SK-N-SH (cell line): Measurements from ENCODE around the gene LAMA4. TPM values are rescaled to one million over a fixed set of nuclear protein-coding genes. Genes with fewer than 3 reads are reported as not detected.

ENCODE experiments used
- CTCF ChIA-PET: fragments of 300-600, 350-600 bp; formaldehyde crosslinking; extraction: SDS; loops from one replicate; lab custom pipeline; 2021; lab: Yijun Ruan, JAX
- POLR2A ChIA-PET: fragments of 350-600 bp; sonication (Branson Sonifier 250); formaldehyde crosslinking; extraction: SDS; loops from one replicate; lab custom pipeline; 2020; ENCODE audit warnings: antibody characterized with exemption, inconsistent platforms; lab: Yijun Ruan, JAX
- DNase-seq: peaks from one replicate; pipeline ENCODE4 v3.0.0; 2012
- H2AFZ ChIP-seq: fragments of 200-600 bp; sonication (generic); 2 replicates; pipeline ENCODE4 v1.8.1; 2016; ENCODE audit warnings: antibody characterized with exemption, mild to moderate bottlenecking, low read depth
- H3F3A ChIP-seq: fragments of 200-600 bp; sonication (generic); replicated peaks from 2 replicates; pipeline ENCODE3; 2016; ENCODE audit warnings: antibody characterized with exemption, mild to moderate bottlenecking; ENCODE audit not compliant: insufficient read depth
- H3K27ac ChIP-seq, 2 experiments: fragments of 200-500 bp in 1 of 2; fragments of 200-600 bp in 1 of 2; sonication (Bioruptor generic) in 1 of 2; sonication (generic), shearing (Covaris generic) in 1 of 2; 2 replicates each; pipeline versions ENCODE4 v1.5.1 to v1.6.1; 2014 to 2016; ENCODE audit warnings: low read depth in 2 of 2, inconsistent platforms in 1 of 2, low read length in 1 of 2, mild to moderate bottlenecking in 1 of 2, mixed read lengths in 1 of 2
- H3K27me3 ChIP-seq: fragments of 200-600 bp; sonication (generic), shearing (Covaris generic); 2 replicates; pipeline ENCODE4 v1.6.1; 2016; ENCODE audit warnings: mixed run types; ENCODE audit not compliant: insufficient read depth
- H3K36me3 ChIP-seq, 2 experiments: fragments of 200-500 bp in 1 of 2; fragments of 200-600 bp in 1 of 2; sonication (Bioruptor generic) in 1 of 2; sonication (generic) in 1 of 2; replicated peaks in 1 of 2; 2 replicates each; pipeline versions ENCODE3 to v1.5.1; 2014 to 2016; ENCODE audit warnings: low read length in 1 of 2, mild to moderate bottlenecking in 1 of 2; ENCODE audit not compliant: insufficient read depth in 2 of 2, control insufficient read depth in 1 of 2
- H3K4me1 ChIP-seq, 2 experiments: fragments of 200-500 bp in 1 of 2; fragments of 200-600 bp in 1 of 2; sonication (Bioruptor generic) in 1 of 2; sonication (generic), shearing (Covaris generic) in 1 of 2; 2 replicates each; pipeline versions ENCODE4 v1.5.1 to v1.6.1; 2014 to 2016; ENCODE audit warnings: low read depth in 1 of 2, low read length in 1 of 2, mixed run types in 1 of 2; ENCODE audit not compliant: insufficient read depth in 2 of 2, control insufficient read depth in 1 of 2
- H3K4me2 ChIP-seq: fragments of 200-600 bp; sonication (generic), shearing (Covaris generic); 2 replicates; pipeline ENCODE4 v1.6.1; 2017; ENCODE audit warnings: mixed run types
- H3K4me3 ChIP-seq, 2 experiments: fragments of 200-500 bp in 1 of 2; fragments of 200-600 bp in 1 of 2; sonication (Bioruptor generic) in 1 of 2; sonication (generic), shearing (Covaris generic) in 1 of 2; 2 replicates each; pipeline versions ENCODE4 v1.5.1 to v1.8.1; 2014 to 2016; ENCODE audit warnings: low read depth in 2 of 2, inconsistent platforms in 1 of 2, low read length in 1 of 2, mild to moderate bottlenecking in 1 of 2, mixed read lengths in 1 of 2, moderate library complexity in 1 of 2
- H3K79me2 ChIP-seq: fragments of 200-600 bp; sonication (generic); 2 replicates; pipeline ENCODE4 v1.8.1; 2017; ENCODE audit warnings: mild to moderate bottlenecking; ENCODE audit not compliant: insufficient read depth
- H3K9ac ChIP-seq: fragments of 200-600 bp; sonication (generic); 2 replicates; pipeline ENCODE4 v1.6.1; 2017; ENCODE audit warnings: mixed run types
- H3K9me2 ChIP-seq: fragments of 200-600 bp; sonication (generic); 2 replicates; pipeline ENCODE4 v1.6.1; 2017; ENCODE audit warnings: mixed run types
- H3K9me3 ChIP-seq: fragments of 200-600 bp; sonication (generic); 2 replicates; pipeline ENCODE4 v1.6.1; 2017; ENCODE audit warnings: mixed run types, mild to moderate bottlenecking, moderate library complexity
- H4K20me1 ChIP-seq: fragments of 200-600 bp; sonication (generic); 2 replicates; pipeline ENCODE4 v1.6.1; 2017; ENCODE audit warnings: mild to moderate bottlenecking, mixed run types; ENCODE audit not compliant: insufficient read depth
- JUND ChIP-seq: IDR thresholded peaks from 2 replicates; pipeline ENCODE4 v1.4.0; 2012
- MEF2A ChIP-seq: IDR thresholded peaks from 2 replicates; pipeline ENCODE4 v1.4.0; 2012; ENCODE audit warnings: low read depth, borderline replicate concordance
- MXI1 ChIP-seq: IDR thresholded peaks from 2 replicates; pipeline ENCODE4 v1.6.1; 2012; ENCODE audit warnings: mild to moderate bottlenecking, low read depth, low read length, improper control_type of control experiment
- NFIC ChIP-seq: IDR thresholded peaks from 2 replicates; pipeline ENCODE4 v1.4.0; 2012; ENCODE audit warnings: borderline replicate concordance
- NRF1 ChIP-seq: IDR thresholded peaks from 2 replicates; pipeline ENCODE4 v1.6.1; 2012; ENCODE audit warnings: low read depth, mild to moderate bottlenecking, low read length
- PBX3 ChIP-seq: IDR thresholded peaks from 2 replicates; pipeline ENCODE4; 2012
- RFX5 ChIP-seq: IDR thresholded peaks from 2 replicates; pipeline ENCODE4 v1.6.1; 2012; ENCODE audit warnings: mild to moderate bottlenecking, improper control_type of control experiment, low read length
- TAF1 ChIP-seq: IDR thresholded peaks from 2 replicates; pipeline ENCODE4 v1.6.1; 2012; ENCODE audit warnings: low read depth, mild to moderate bottlenecking, low read length, moderate library complexity, borderline replicate concordance
- TCF12 ChIP-seq: IDR thresholded peaks from 2 replicates; pipeline ENCODE4 v1.4.0; 2012
- TEAD4 ChIP-seq: IDR thresholded peaks from 2 replicates; pipeline ENCODE4 v1.4.0; 2012; ENCODE audit warnings: mild to moderate bottlenecking, borderline replicate concordance; ENCODE audit not compliant: insufficient read depth
- ZBTB33 ChIP-seq: IDR thresholded peaks from 2 replicates; pipeline ENCODE4 v1.4.0; 2012; ENCODE audit warnings: low read depth, borderline replicate concordance
- WGBS: methylation state at CpG from one replicate; pipeline ENCODE4 v1.1.6; 2017; ENCODE audit warnings: low lambda C conversion rate; 5-methylcytosine and 5-hydroxymethylcytosine counted together
- polyA plus RNA-seq, 3 experiments: library from polyadenylated mRNA; depleted of rRNA; stranded (reverse); fragments of >200 nt; gene quantifications; 2 replicates each; pipeline ENCODE4 v1.2.3, GENCODE V29; 2012

Gene LAMA4
- polyA plus RNA-seq, 1 of the 3 experiments (the other 2 are of a cell fraction): 9.4 TPM

- H3K4me3 ChIP-seq: no peak overlapping the region
- H3K4me1 ChIP-seq: peaks cover 5 to 24% of the 10 kb centered on the region in 2 experiments
- TF ChIP-seq JUND: no peak
- TF ChIP-seq TAF1: no peak
- TF ChIP-seq MXI1: no peak
- no peak for TF ChIP-seq NFIC
- TF ChIP-seq NRF1: no peak
- TF ChIP-seq, all 33 proteins: peak for 0
- Histone ChIP-seq H2AFZ (no peak overlapping the region), H3K79me2 (no peaks in the 10 kb centered on the region), H3K9me3 (no peaks in the 10 kb centered on the region), H3K27me3 (no peaks in the 10 kb centered on the region), H3K36me3 (no peaks in the 10 kb centered on the region), H3K9ac (no peak overlapping the region), H3F3A (peaks cover 16% of the 10 kb centered on the region), H3K4me2 (no peak overlapping the region), H3K27ac (no peak overlapping the region), H4K20me1 (no peaks in the 10 kb centered on the region), H3K9me2 (no peaks in the 10 kb centered on the region)
- DNase-seq: no peak
- ChIA-PET POLR2A (no interaction called here), CTCF (interaction anchor here (1.1 to 1.7 kb wide), 3 partner anchors 26 to 73 kb away, joined by 3 to 5 read pairs (median 4); no protein-coding TSS in a partner anchor)
- 67% methylated on average over 2 of the region's 2 CpGs for WGBS
Observed at GRCh38 chr6:112209131-112209530, 45.2 kb downstream of the LAMA4 start.

GRCh38 chr6:112207776-112208175 lies 46.6 kb downstream of the LAMA4 start:
- peaks cover 16% of the 10 kb centered on the region for H3F3A ChIP-seq
- peaks cover 15 to 33% of the 10 kb centered on the region in 2 experiments for H3K4me1 ChIP-seq
- no peak overlapping the region for H3K27ac ChIP-seq
- no peaks in the 10 kb centered on the region for H3K9me2 ChIP-seq
- no peaks in the 10 kb centered on the region for H3K79me2 ChIP-seq
- ChIA-PET POLR2A (no interaction called here), CTCF (interaction anchor here (1.0 to 1.7 kb wide), 3 partner anchors 9 to 75 kb away, joined by 3 to 4 read pairs (median 3); no protein-coding TSS in a partner anchor)
- WGBS: 92% methylated on average over 2 of the region's 2 CpGs
- H3K9ac ChIP-seq: no peak overlapping the region
- TF ChIP-seq RFX5: no peak
- no peak for TF ChIP-seq PBX3
- no peak for TF ChIP-seq ZBTB33
- no peak for TF ChIP-seq TEAD4
- no peak for TF ChIP-seq MXI1
- TF ChIP-seq TCF12: no peak
- no peak for TF ChIP-seq MEF2A
- no peaks in the 10 kb centered on the region for H3K27me3 ChIP-seq
- no peaks in the 10 kb centered on the region for H4K20me1 ChIP-seq
- no peak for DNase-seq
- H3K9me3 ChIP-seq: no peaks in the 10 kb centered on the region
- H2AFZ ChIP-seq: no peak overlapping the region
- H3K36me3 ChIP-seq: no peaks in the 10 kb centered on the region
- H3K4me3 ChIP-seq: no peak overlapping the region
- H3K4me2 ChIP-seq: no peak overlapping the region
